Stomach smooth muscle (tissue), 2 donors: Measurements from ENCODE around the gene BTNL3.

Source experiments
- H3K27ac ChIP-seq: one replicate; pipeline ENCODE4 v1.7.0; 2013; ENCODE audit warnings: mild to moderate bottlenecking, low read length, inconsistent platforms
- H3K27me3 ChIP-seq, 2 donors: one replicate each; pipeline ENCODE4 v1.7.0; 2013; ENCODE audit warnings: low read length in 2 of 2; ENCODE audit not compliant: insufficient read depth in 2 of 2, control insufficient read depth in 1 of 2
- H3K36me3 ChIP-seq, 2 donors: one replicate each; pipeline ENCODE4 v1.7.0; 2013; ENCODE audit warnings: low read length in 2 of 2; ENCODE audit not compliant: control insufficient read depth in 2 of 2, insufficient read depth in 2 of 2
- H3K4me1 ChIP-seq: one replicate; pipeline ENCODE4 v1.7.0; 2013; ENCODE audit warnings: low read length; ENCODE audit not compliant: control insufficient read depth, insufficient read depth
- H3K4me3 ChIP-seq, 2 donors: one replicate each; pipeline ENCODE4 v1.7.0; 2013; ENCODE audit warnings: low read length in 2 of 2
- H3K9ac ChIP-seq, 2 donors: one replicate each; pipeline ENCODE4 v1.7.0; 2013; ENCODE audit warnings: low read length in 2 of 2, mild to moderate bottlenecking in 1 of 2
- H3K9me3 ChIP-seq, 2 donors: one replicate each; pipeline ENCODE4 v1.7.0; 2013; ENCODE audit warnings: low read length in 2 of 2; ENCODE audit not compliant: control insufficient read depth in 2 of 2
- donor health status: healthy.
- donor health status: Pancreatic carcinoma.

BTNL3 gene

GRCh38 chr5:181020688-181021087 lies 32.0 kb downstream of the BTNL3 start:
- Histone ChIP-seq H3K9me3 (peaks cover 3 to 23% of the 10 kb centered on the region in 2 donors), H3K27me3 (peaks cover 0 to 3% of the 10 kb centered on the region in 2 donors), H3K27ac (no peak overlapping the region), H3K4me3 (no peak overlapping the region), H3K36me3 (no peaks in the 10 kb centered on the region), H3K9ac (no peak overlapping the region), H3K4me1 (no peaks in the 10 kb centered on the region)

- Histone ChIP-seq H3K4me3 (no peak overlapping the region), H3K27ac (no peak overlapping the region), H3K9me3 (peaks cover 3 to 27% of the 10 kb centered on the region in 2 donors), H3K27me3 (peaks cover 0 to 4% of the 10 kb centered on the region in 2 donors), H3K9ac (no peak overlapping the region), H3K36me3 (no peaks in the 10 kb centered on the region), H3K4me1 (no peaks in the 10 kb centered on the region)
Observed at GRCh38 chr5:181024245-181025064, 35.8 kb downstream of the BTNL3 start.

GRCh38 chr5:181027452-181028031 lies 38.9 kb downstream of the BTNL3 start:
- no peak overlapping the region for H3K4me3 ChIP-seq
- H3K36me3 ChIP-seq, result no peaks in the 10 kb centered on the region
- H3K4me1 ChIP-seq, result no peaks in the 10 kb centered on the region
- H3K27ac ChIP-seq, result no peak overlapping the region
- peaks cover 0 to 4% of the 10 kb centered on the region in 2 donors for H3K27me3 ChIP-seq
- H3K9me3 ChIP-seq, result peaks cover 3 to 17% of the 10 kb centered on the region in 2 donors
- no peak overlapping the region for H3K9ac ChIP-seq

DNA sequence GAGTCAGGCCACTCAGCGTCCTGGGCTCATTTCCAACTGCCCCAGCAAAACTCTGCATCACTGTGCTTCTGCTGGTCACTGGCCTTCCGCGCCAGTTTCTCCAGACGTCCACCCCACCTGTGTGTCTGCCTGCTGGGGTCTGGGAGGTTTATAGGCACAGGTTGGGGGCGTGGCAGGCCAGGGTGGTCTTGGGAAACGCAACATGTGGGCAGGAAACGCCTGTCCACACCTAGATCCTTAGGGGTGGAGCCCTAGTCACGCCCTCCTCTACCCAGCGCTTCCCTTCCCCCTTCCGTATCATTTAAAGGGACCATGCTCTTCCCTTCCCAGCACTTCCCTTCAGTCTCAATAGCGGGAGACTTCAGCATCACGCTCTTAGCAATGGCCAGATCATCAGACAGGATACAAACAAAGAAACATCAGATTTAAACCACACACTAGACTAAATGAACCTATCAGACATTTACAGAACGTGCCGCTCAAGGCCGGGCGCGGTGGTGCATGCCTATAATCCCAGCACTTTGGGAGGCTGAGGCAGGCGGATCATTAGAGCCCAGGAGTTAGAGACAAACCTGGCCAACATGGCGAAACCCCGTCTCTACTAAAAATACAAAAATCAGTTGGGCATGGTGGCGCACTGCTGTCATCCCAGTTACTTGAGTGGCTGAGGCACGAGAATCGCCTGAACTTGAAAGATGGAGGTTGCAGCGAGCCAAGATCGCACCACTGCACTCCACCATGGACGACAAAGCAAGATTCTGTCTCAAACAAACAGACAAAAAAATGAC lies 39.6 kb downstream of the BTNL3 start:
- Histone ChIP-seq H3K27me3 (peaks cover 0 to 4% of the 10 kb centered on the region in 2 donors), H3K9ac (no peak overlapping the region), H3K4me1 (no peaks in the 10 kb centered on the region), H3K36me3 (no peaks in the 10 kb centered on the region), H3K27ac (no peak overlapping the region), H3K9me3 (peaks cover 3 to 17% of the 10 kb centered on the region in 2 donors), H3K4me3 (no peak overlapping the region)

DNA sequence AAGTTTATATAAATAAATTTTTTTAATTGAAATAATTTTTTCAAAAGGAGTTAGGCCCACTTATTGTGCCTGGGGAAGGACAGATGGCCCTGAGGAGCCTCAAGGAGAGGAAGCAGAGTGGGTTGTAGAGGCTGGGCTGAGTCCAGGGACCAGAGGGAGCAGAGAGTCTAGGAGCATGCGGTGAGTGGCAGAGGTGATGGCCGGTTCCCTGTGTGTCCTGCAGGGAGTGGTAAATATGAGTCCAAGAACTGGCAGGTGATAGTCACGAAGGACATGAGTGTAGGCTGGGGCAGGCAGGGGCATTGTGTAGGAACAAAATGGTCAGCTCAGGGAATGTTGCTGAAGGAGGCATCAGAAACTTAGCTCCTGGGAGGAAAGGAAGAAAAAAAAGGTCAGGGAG lies 43.1 kb downstream of the BTNL3 start:
- peaks cover 5 to 7% of the 10 kb centered on the region in 2 donors for H3K27me3 ChIP-seq
- H3K4me3 ChIP-seq, result no peak overlapping the region
- H3K9ac ChIP-seq, result no peak overlapping the region
- no peaks in the 10 kb centered on the region for H3K36me3 ChIP-seq
- no peaks in the 10 kb centered on the region for H3K4me1 ChIP-seq
- no peak overlapping the region for H3K27ac ChIP-seq
- H3K9me3 ChIP-seq, result no peaks in the 10 kb centered on the region

- Histone ChIP-seq H3K27ac (no peak overlapping the region), H3K27me3 (peaks cover 5 to 19% of the 10 kb centered on the region in 2 donors), H3K9me3 (no peaks in the 10 kb centered on the region), H3K9ac (no peak overlapping the region), H3K4me1 (no peaks in the 10 kb centered on the region), H3K4me3 (no peak overlapping the region), H3K36me3 (no peaks in the 10 kb centered on the region)
Observed at GRCh38 chr5:181035991-181036815, 47.6 kb downstream of the BTNL3 start.

DNA sequence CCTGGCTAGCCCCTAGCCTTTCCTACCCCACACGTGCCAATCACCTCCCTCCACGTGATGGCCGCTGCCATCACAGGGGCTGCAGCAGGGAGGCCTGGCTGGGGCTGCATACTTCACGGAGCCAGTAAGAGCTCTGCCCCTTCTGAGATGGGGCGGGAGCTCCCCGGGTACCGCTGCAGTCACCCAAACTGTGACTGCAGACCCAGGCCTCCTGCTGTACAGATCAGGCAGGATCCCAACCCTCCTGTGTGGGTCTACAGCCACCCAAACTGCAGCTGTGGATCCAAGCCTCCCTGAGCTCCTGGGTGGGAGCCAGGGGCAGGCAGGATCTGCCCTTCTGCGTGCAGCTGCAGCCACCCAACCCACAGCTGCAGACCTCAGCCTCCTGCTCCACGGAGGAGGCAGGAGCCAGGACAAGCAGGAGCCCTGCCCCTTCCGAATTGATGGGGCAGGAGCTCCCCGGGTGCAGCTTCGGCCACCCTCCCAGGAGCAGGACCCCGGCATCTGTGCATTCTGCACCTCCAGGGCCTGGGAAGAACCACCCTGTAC lies 48.2 kb downstream of the BTNL3 start:
- Histone ChIP-seq H3K27ac (no peak overlapping the region), H3K27me3 (peaks cover 5 to 19% of the 10 kb centered on the region in 2 donors)

GRCh38 chr5:181037365-181037861 lies 48.8 kb downstream of the BTNL3 start:
- H3K4me3 ChIP-seq, result no peak overlapping the region
- no peaks in the 10 kb centered on the region for H3K36me3 ChIP-seq
- no peaks in the 10 kb centered on the region for H3K4me1 ChIP-seq
- peaks cover 5 to 20% of the 10 kb centered on the region in 2 donors for H3K27me3 ChIP-seq
- H3K9ac ChIP-seq, result no peak overlapping the region
- H3K9me3 ChIP-seq, result no peaks in the 10 kb centered on the region
- no peak overlapping the region for H3K27ac ChIP-seq

More for the DNA sequence above, 48.2 kb downstream of the BTNL3 start:
- Histone ChIP-seq H3K4me1 (no peaks in the 10 kb centered on the region), H3K9me3 (no peaks in the 10 kb centered on the region), H3K9ac (no peak overlapping the region), H3K4me3 (no peak overlapping the region), H3K36me3 (no peaks in the 10 kb centered on the region)

- Histone ChIP-seq H3K36me3 (no peaks in the 10 kb centered on the region), H3K27me3 (peaks cover 8 to 31% of the 10 kb centered on the region in 2 donors), H3K4me3 (no peak overlapping the region), H3K27ac (no peak overlapping the region), H3K9ac (no peak overlapping the region), H3K9me3 (no peaks in the 10 kb centered on the region), H3K4me1 (no peaks in the 10 kb centered on the region)
Observed at GRCh38 chr5:181039471-181039870, 50.8 kb downstream of the BTNL3 start.
